Activated CD4-positive, alpha-beta T cell treated with anti-CD3 and anti-CD28 coated beads, Interleukin-2, amount 50 U/mL, for 16 hours (primary cell): ENCODE measurements around the gene SCN7A.
"Not testable (repeated sequence)": the region's sequence is repeated elsewhere in the genome, so short reads cannot be mapped to it uniquely, and the experiment has no call there.

ENCODE experiments used
- DNase-seq: peaks from one replicate; pipeline ENCODE4 v3.0.0-alpha.2; 2020

The SCN7A gene

GRCh38 chr2:166388481-166389070, 105.5 kb downstream of the SCN7A start:
- DNase-seq = no peak

GRCh38 chr2:166385313-166385712, 108.7 kb downstream of the SCN7A start:
- DNase-seq = no peak

- no peak for DNase-seq
Observed at GRCh38 chr2:166384774-166385173, 109.3 kb downstream of the SCN7A start.

GRCh38 chr2:166382448-166382847, 111.6 kb downstream of the SCN7A start:
- no peak for DNase-seq

- DNase-seq = no peak
Observed at GRCh38 chr2:166380615-166381014, 113.4 kb downstream of the SCN7A start.

GRCh38 chr2:166376873-166377272, 117.2 kb downstream of the SCN7A start:
- DNase-seq = no peak

- no peak for DNase-seq
Observed at GRCh38 chr2:166376488-166376828, 117.6 kb downstream of the SCN7A start.

GRCh38 chr2:166375736-166376487, 118.1 kb downstream of the SCN7A start, which contains the start of gene SCN9A:
Gene SCN9A (minus strand): TSS chr2:166375944. CDS start chr2:166311756, 64,188 bp downstream.
- peak; percentile 42 for DNase-seq

- DNase-seq = peak; percentile 6
Observed at GRCh38 chr2:166375195-166375735, 118.8 kb downstream of the SCN7A start.

GRCh38 chr2:166373951-166374350, 120.1 kb downstream of the SCN7A start:
- DNase-seq = no peak

GRCh38 chr2:166373539-166373938, 120.5 kb downstream of the SCN7A start:
- no peak for DNase-seq

- DNase-seq = no peak
Observed at GRCh38 chr2:166373105-166373504, 120.9 kb downstream of the SCN7A start.

GRCh38 chr2:166372046-166372445, 122.0 kb downstream of the SCN7A start:
- no peak for DNase-seq

- no peak for DNase-seq
Observed at GRCh38 chr2:166365803-166366420, 128.1 kb downstream of the SCN7A start.

- no peak for DNase-seq
Observed at GRCh38 chr2:166365239-166365638, 128.8 kb downstream of the SCN7A start.

- no peak for DNase-seq
Observed at GRCh38 chr2:166364476-166365161, 129.4 kb downstream of the SCN7A start.

- DNase-seq = no peak
Observed at GRCh38 chr2:166361351-166362153, 132.5 kb downstream of the SCN7A start.

GRCh38 chr2:166360906-166361305, 133.1 kb downstream of the SCN7A start:
- no peak for DNase-seq

GRCh38 chr2:166360426-166360825, 133.6 kb downstream of the SCN7A start:
- DNase-seq = no peak

- not testable (repeated sequence) for DNase-seq
Observed at GRCh38 chr2:166357950-166358321, 136.1 kb downstream of the SCN7A start.

- DNase-seq = no peak
Observed at GRCh38 chr2:166357068-166357949, 136.7 kb downstream of the SCN7A start.
